Liver (tissue), 3 donors: Measurements from ENCODE around the gene DGCR6L.
"Not testable (repeated sequence)": the region's sequence is repeated elsewhere in the genome, so short reads cannot be mapped to it uniquely, and the experiment has no call there.

Experiments
- FOXA1 ChIP-seq: IDR thresholded peaks from 2 replicates; pipeline ENCODE4 v1.6.1; 2016; ENCODE audit warnings: antibody characterized with exemption
- GABPA ChIP-seq, 2 donors: IDR thresholded peaks in 1 of 2; conservative IDR thresholded peaks in 1 of 2; 2 replicates each; pipeline ENCODE4 v1.6.1; 2016; ENCODE audit warnings: antibody characterized with exemption in 2 of 2, mild to moderate bottlenecking in 1 of 2, moderate library complexity in 1 of 2
- SP1 ChIP-seq: IDR thresholded peaks from 2 replicates; pipeline ENCODE4 v1.6.1; 2018; ENCODE audit warnings: antibody characterized with exemption, mild to moderate bottlenecking
- TAF1 ChIP-seq: conservative IDR thresholded peaks from 2 replicates; pipeline ENCODE4 v1.6.1; 2016; ENCODE audit warnings: antibody characterized with exemption, mild to moderate bottlenecking
- TF ChIP-seq, protein P1 (sequence below): IDR thresholded peaks from 2 replicates; pipeline ENCODE4 v1.6.1; 2016; ENCODE audit warnings: antibody characterized with exemption, mild to moderate bottlenecking
- TF ChIP-seq, protein P2 (sequence below): fragments of 150-350 bp; IDR thresholded peaks from 2 replicates; pipeline ENCODE4 v1.5.1; 2017; ENCODE audit warnings: improper control_type of control experiment, low read depth, low read length; ENCODE audit not compliant: missing input control
- TF ChIP-seq, protein P3 (sequence below): IDR thresholded peaks from 2 replicates; pipeline ENCODE4 v1.6.1; 2016; ENCODE audit warnings: antibody characterized with exemption
- donor health status: healthy.
- donor health status: healthy.

DNA sequence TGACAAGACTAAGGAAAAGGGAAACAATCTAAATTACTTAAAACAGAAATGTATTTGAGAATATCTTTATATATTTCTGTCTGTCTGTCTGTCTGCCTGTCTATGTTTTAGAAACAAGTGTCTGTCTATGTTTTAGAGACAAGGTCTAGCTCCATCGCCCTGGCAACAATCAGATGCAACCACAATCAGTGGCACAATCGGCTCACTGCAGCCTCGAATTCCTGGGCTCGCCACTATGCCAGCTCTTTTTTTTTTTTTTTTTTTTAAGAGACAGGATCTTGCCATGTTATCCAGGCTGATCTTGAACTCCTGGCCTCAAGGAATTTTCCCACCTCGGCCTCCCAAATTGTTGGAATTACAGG lies 8.7 kb upstream of the DGCR6L start:
- TF ChIP-seq, protein P1, sequence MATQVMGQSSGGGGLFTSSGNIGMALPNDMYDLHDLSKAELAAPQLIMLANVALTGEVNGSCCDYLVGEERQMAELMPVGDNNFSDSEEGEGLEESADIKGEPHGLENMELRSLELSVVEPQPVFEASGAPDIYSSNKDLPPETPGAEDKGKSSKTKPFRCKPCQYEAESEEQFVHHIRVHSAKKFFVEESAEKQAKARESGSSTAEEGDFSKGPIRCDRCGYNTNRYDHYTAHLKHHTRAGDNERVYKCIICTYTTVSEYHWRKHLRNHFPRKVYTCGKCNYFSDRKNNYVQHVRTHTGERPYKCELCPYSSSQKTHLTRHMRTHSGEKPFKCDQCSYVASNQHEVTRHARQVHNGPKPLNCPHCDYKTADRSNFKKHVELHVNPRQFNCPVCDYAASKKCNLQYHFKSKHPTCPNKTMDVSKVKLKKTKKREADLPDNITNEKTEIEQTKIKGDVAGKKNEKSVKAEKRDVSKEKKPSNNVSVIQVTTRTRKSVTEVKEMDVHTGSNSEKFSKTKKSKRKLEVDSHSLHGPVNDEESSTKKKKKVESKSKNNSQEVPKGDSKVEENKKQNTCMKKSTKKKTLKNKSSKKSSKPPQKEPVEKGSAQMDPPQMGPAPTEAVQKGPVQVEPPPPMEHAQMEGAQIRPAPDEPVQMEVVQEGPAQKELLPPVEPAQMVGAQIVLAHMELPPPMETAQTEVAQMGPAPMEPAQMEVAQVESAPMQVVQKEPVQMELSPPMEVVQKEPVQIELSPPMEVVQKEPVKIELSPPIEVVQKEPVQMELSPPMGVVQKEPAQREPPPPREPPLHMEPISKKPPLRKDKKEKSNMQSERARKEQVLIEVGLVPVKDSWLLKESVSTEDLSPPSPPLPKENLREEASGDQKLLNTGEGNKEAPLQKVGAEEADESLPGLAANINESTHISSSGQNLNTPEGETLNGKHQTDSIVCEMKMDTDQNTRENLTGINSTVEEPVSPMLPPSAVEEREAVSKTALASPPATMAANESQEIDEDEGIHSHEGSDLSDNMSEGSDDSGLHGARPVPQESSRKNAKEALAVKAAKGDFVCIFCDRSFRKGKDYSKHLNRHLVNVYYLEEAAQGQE, result not testable (repeated sequence)
- TF ChIP-seq, protein P2, sequence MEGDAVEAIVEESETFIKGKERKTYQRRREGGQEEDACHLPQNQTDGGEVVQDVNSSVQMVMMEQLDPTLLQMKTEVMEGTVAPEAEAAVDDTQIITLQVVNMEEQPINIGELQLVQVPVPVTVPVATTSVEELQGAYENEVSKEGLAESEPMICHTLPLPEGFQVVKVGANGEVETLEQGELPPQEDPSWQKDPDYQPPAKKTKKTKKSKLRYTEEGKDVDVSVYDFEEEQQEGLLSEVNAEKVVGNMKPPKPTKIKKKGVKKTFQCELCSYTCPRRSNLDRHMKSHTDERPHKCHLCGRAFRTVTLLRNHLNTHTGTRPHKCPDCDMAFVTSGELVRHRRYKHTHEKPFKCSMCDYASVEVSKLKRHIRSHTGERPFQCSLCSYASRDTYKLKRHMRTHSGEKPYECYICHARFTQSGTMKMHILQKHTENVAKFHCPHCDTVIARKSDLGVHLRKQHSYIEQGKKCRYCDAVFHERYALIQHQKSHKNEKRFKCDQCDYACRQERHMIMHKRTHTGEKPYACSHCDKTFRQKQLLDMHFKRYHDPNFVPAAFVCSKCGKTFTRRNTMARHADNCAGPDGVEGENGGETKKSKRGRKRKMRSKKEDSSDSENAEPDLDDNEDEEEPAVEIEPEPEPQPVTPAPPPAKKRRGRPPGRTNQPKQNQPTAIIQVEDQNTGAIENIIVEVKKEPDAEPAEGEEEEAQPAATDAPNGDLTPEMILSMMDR, result not testable (repeated sequence)
- TF ChIP-seq, protein P3, sequence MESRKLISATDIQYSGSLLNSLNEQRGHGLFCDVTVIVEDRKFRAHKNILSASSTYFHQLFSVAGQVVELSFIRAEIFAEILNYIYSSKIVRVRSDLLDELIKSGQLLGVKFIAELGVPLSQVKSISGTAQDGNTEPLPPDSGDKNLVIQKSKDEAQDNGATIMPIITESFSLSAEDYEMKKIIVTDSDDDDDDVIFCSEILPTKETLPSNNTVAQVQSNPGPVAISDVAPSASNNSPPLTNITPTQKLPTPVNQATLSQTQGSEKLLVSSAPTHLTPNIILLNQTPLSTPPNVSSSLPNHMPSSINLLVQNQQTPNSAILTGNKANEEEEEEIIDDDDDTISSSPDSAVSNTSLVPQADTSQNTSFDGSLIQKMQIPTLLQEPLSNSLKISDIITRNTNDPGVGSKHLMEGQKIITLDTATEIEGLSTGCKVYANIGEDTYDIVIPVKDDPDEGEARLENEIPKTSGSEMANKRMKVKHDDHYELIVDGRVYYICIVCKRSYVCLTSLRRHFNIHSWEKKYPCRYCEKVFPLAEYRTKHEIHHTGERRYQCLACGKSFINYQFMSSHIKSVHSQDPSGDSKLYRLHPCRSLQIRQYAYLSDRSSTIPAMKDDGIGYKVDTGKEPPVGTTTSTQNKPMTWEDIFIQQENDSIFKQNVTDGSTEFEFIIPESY, result not testable (repeated sequence)
- not testable (repeated sequence) for TF ChIP-seq FOXA1; GABPA (IDR thresholded peaks at IDR 0.05 in 1 of 2, conservative IDR thresholded peaks at IDR 0.05 in 1 of 2); TAF1; SP1
